Measurements from ENCODE around the gene B4GALNT1. TPM values are rescaled to one million over a fixed set of nuclear protein-coding genes. Genes with fewer than 3 reads are reported as not detected.

B4GALNT1 gene
- total and polyA plus RNA-seq, 9 of the 15 experiments (the other 6 are each of a cell fraction or from before 2014, with no cell fraction given), result 1.0 to 32.2 (median 9.8) TPM

DNA sequence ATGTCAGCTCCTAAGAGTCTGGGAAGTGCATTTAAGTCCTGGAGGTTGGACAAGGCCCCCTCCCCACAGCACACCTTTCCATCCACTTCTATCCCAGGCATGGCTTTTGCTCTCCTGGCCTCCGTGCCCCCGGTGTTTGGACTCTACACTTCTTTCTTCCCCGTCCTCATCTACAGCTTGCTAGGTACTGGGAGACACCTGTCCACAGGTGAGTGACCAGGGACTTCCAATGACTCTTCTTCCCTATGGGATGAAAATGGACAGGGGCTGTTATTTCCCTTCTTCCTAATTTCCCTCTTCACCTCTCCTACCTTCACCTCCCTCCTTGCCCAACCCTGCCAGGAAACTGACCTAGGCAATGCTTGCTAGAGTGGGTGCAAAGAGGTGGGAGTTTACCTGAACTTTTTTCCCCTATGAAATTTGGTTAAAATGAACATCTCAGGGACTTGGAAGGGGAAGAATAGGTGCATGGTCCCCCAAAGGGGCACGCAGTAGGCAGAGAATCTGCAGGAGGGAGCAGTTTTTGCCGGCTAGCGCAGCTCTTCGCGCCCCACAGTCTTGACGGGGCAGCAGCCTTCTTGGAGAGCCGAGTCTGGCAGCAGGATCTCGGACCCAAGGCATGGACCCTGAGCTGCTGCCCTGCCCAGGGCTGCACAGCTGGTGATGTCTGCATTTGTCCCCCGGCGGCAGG, 12.6 kb downstream of the B4GALNT1 start (continued):
- TF ChIP-seq SMC3 (conservative IDR thresholded peaks at IDR 0.05; ENCODE audit: insufficient read depth, low read depth, low read length), result no peak
- TF ChIP-seq ZNF717 (CRISPR knock-in tag; IDR thresholded peaks at IDR 0.05), result no peak
- TF ChIP-seq, protein P1, sequence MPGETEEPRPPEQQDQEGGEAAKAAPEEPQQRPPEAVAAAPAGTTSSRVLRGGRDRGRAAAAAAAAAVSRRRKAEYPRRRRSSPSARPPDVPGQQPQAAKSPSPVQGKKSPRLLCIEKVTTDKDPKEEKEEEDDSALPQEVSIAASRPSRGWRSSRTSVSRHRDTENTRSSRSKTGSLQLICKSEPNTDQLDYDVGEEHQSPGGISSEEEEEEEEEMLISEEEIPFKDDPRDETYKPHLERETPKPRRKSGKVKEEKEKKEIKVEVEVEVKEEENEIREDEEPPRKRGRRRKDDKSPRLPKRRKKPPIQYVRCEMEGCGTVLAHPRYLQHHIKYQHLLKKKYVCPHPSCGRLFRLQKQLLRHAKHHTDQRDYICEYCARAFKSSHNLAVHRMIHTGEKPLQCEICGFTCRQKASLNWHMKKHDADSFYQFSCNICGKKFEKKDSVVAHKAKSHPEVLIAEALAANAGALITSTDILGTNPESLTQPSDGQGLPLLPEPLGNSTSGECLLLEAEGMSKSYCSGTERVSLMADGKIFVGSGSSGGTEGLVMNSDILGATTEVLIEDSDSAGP (CRISPR knock-in tag; IDR thresholded peaks at IDR 0.05), result no peak
- no peak for TF ChIP-seq L3MBTL2 (IDR thresholded peaks at IDR 0.05)
- no peak for TF ChIP-seq RBM39 (optimal IDR thresholded peaks at IDR 0.05; ENCODE audit: low read depth, low read length)

DNA sequence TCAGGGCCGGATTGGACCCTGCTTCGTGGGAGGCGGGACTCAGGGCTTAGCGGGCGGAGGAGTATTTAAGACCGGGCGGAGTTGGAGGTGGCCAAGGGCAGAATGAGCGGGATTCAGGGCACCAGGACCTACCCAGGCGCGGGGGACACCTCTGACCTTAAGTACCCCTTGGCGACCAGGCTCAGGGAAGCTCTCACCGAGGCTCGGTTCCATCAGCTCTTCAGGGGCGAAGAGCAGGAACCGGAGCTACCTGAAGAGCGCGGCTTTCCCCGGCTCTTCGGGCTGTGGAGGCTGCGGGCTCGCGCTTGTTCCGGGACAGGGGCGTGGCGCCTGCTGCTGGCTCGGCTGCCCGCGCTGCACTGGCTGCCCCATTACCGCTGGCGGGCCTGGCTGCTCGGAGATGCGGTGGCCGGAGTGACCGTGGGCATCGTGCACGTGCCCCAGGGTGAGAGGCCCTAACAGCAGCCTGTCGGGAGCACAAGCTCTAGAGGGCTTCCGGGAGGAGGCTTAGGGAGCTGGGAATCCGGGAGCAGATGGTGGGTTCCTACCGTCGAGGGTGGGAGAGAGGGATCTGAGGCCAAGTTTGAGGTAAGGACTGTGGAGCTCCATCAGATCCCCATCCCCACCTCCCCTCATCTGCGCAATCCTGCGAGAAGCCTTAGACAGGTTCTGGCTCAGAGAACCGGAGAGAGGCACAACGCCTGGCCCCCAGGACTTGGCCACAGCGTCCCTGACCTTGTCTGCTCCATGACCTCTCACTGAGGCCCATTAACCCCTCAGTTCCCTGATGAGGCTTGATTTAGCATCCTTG, 13.4 kb downstream of the B4GALNT1 start:
- ChIA-PET POLR2A (interaction anchor here (1.3 to 1.4 kb wide), 2 partner anchors 13 to 99 kb away, joined by 5 to 6 read pairs; partner anchors contain the start of genes B4GALNT1 and DDIT3), CTCF (ENCODE audit: low intra/inter-chr PET ratio) (no interaction called here)
- TF ChIP-seq, protein P2, sequence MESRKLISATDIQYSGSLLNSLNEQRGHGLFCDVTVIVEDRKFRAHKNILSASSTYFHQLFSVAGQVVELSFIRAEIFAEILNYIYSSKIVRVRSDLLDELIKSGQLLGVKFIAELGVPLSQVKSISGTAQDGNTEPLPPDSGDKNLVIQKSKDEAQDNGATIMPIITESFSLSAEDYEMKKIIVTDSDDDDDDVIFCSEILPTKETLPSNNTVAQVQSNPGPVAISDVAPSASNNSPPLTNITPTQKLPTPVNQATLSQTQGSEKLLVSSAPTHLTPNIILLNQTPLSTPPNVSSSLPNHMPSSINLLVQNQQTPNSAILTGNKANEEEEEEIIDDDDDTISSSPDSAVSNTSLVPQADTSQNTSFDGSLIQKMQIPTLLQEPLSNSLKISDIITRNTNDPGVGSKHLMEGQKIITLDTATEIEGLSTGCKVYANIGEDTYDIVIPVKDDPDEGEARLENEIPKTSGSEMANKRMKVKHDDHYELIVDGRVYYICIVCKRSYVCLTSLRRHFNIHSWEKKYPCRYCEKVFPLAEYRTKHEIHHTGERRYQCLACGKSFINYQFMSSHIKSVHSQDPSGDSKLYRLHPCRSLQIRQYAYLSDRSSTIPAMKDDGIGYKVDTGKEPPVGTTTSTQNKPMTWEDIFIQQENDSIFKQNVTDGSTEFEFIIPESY (CRISPR knock-in tag; IDR thresholded peaks at IDR 0.05), result peak; percentile 85; the same call in 1 of the 2 replicates
- TF ChIP-seq NELFE (IDR thresholded peaks at IDR 0.05; ENCODE audit: insufficient read depth, insufficient read length), result no peak
- Histone ChIP-seq H3K79me2 (ENCODE audit: control insufficient read depth, insufficient read depth, low read length) (no peaks in the 10 kb centered on the region), H4K20me1 (replicated peaks; ENCODE audit: control insufficient read depth, insufficient read depth, low read length) (no peaks in the 10 kb centered on the region), H3K9me3 (replicated peaks; ENCODE audit: control insufficient read depth, insufficient read depth, low read depth, low read length) (no peaks in the 10 kb centered on the region), H3K27ac (ENCODE audit: extremely low read depth, low read depth, low read length) (no peak overlapping the region), H3K4me3 (no peak overlapping the region), H3K4me2 (ENCODE audit: insufficient read depth, low read length) (no peak overlapping the region), H3K9ac (ENCODE audit: insufficient read depth in 1 of 2, low read depth in 2 of 2, low read length in 2 of 2) (no peak overlapping the region), H2AFZ (ENCODE audit: low read depth, low read length) (no peak overlapping the region), H3K36me3 (ENCODE audit: control insufficient read depth, insufficient read depth, low read length) (peaks cover 16% of the 10 kb centered on the region; the same call in 2 of the 3 replicates), H3K9me1 (ENCODE audit: control insufficient read depth, insufficient read depth, low read length) (no peaks in the 10 kb centered on the region), H3K27me3 (ENCODE audit: control insufficient read depth in 2 of 2, insufficient read depth in 2 of 2, low read length in 2 of 2) (no peaks in the 10 kb centered on the region), H3K4me1 (replicated peaks in 1 of 2; ENCODE audit: control insufficient read depth in 2 of 2, insufficient read depth in 2 of 2, low read length in 2 of 2) (peaks cover 34 to 42% of the 10 kb centered on the region in 2 experiments)
- BruUV-seq (replicated peaks), result no TSS peak
- intact Hi-C loops (cut with micrococcal nuclease) (loop anchor here (5.0 kb wide), 1 partner anchor 97 kb away; the partner anchor contains the start of genes DDIT3 and MBD6), in situ Hi-C loops (cut with MboI) (no loop called here)
- DNase-seq (ENCODE audit: extremely low read depth in 1 of 4, low spot score in 3 of 4) (no peak), FAIRE-seq (no peak), ATAC-seq (no peak)
- WGBS (ENCODE audit: insufficient coverage, low coverage, missing lambda C conversion rate), result 78% methylated on average over 38 of the region's 46 CpGs
